Progenitor cell of endocrine pancreas (in vitro differentiated cells): ENCODE data around the gene ADGRA1. TPM values are rescaled to one million over a fixed set of nuclear protein-coding genes. Genes with fewer than 3 reads are reported as not detected.
A peak's percentile ranks its signal among the peaks of the same experiment; 100 is the strongest.

ENCODE experiments used
- DNase-seq: peaks from one replicate; pipeline ENCODE4 v3.0.0; 2021; ENCODE audit warnings: low spot score; ENCODE audit not compliant: unreplicated experiment
- H3K27ac Mint-ChIP-seq: 2 replicates; pipeline ENCODE4 v1.8.0; 2021; ENCODE audit warnings: mild to moderate bottlenecking, moderate library complexity, mixed read lengths
- H3K27me3 Mint-ChIP-seq: 2 replicates; pipeline ENCODE4 v1.8.0; 2021; ENCODE audit warnings: mixed read lengths
- H3K36me3 Mint-ChIP-seq: 2 replicates; pipeline ENCODE4 v1.8.0; 2022; ENCODE audit warnings: mixed read lengths; ENCODE audit not compliant: insufficient read depth
- H3K4me1 Mint-ChIP-seq: 2 replicates; pipeline ENCODE4 v1.8.0; 2021; ENCODE audit warnings: low read depth, mixed read lengths
- H3K4me3 Mint-ChIP-seq: 2 replicates; pipeline ENCODE4 v1.8.0; 2021; ENCODE audit warnings: low read depth, mild to moderate bottlenecking, moderate library complexity, mixed read lengths
- H3K9me3 Mint-ChIP-seq: 2 replicates; pipeline ENCODE4 v1.8.0; 2021; ENCODE audit warnings: low read depth, mixed read lengths
- CTCF ChIP-seq: fragments of 200-600 bp; sonication (generic); IDR thresholded peaks from one replicate; pipeline ENCODE4 v1.5.0; 2021; ENCODE audit warnings: antibody characterized with exemption, mild to moderate bottlenecking; ENCODE audit not compliant: unreplicated experiment
- total RNA-seq: library from RNA; stranded (reverse); gene quantifications from 2 replicates; pipeline ENCODE4 v1.2.1, GENCODE V29; 2021

The ADGRA1 gene
- total RNA-seq, 1 donor from 2014 or later, result 1.2 TPM

GRCh38 chr10:133056001-133056400 lies 31.7 kb upstream of the ADGRA1 start:
- peaks cover 14% of the 10 kb centered on the region for H3K27me3 Mint-ChIP-seq
- no peaks in the 10 kb centered on the region for H3K4me1 Mint-ChIP-seq
- no peak overlapping the region for H3K4me3 Mint-ChIP-seq
- H3K36me3 Mint-ChIP-seq, result no peaks in the 10 kb centered on the region
- no peak for DNase-seq
- H3K9me3 Mint-ChIP-seq, result no peaks in the 10 kb centered on the region
- no peak overlapping the region for H3K27ac Mint-ChIP-seq
- TF ChIP-seq CTCF, result no peak

GRCh38 chr10:133056651-133057178 lies 31.0 kb upstream of the ADGRA1 start:
- H3K4me1 Mint-ChIP-seq, result no peaks in the 10 kb centered on the region
- DNase-seq, result no peak
- H3K27me3 Mint-ChIP-seq, result peaks cover 7% of the 10 kb centered on the region
- no peak overlapping the region for H3K4me3 Mint-ChIP-seq
- no peaks in the 10 kb centered on the region for H3K36me3 Mint-ChIP-seq
- H3K9me3 Mint-ChIP-seq, result no peaks in the 10 kb centered on the region
- TF ChIP-seq CTCF, result no peak
- H3K27ac Mint-ChIP-seq, result no peak overlapping the region

- TF ChIP-seq CTCF, result no peak
- no peak for DNase-seq
- Mint-ChIP-seq H3K27ac (peak overlapping the region; percentile 22), H3K4me3 (no peak overlapping the region), H3K27me3 (peaks cover 7% of the 10 kb centered on the region), H3K4me1 (no peaks in the 10 kb centered on the region), H3K36me3 (no peaks in the 10 kb centered on the region), H3K9me3 (no peaks in the 10 kb centered on the region)
Observed at GRCh38 chr10:133058331-133059092, 29.2 kb upstream of the ADGRA1 start.

GRCh38 chr10:133059093-133059470 lies 28.6 kb upstream of the ADGRA1 start:
- H3K4me1 Mint-ChIP-seq, result no peaks in the 10 kb centered on the region
- H3K27ac Mint-ChIP-seq, result no peak overlapping the region
- no peak for DNase-seq
- H3K27me3 Mint-ChIP-seq, result peaks cover 7% of the 10 kb centered on the region
- H3K9me3 Mint-ChIP-seq, result no peaks in the 10 kb centered on the region
- H3K4me3 Mint-ChIP-seq, result no peak overlapping the region
- no peak for TF ChIP-seq CTCF
- H3K36me3 Mint-ChIP-seq, result no peaks in the 10 kb centered on the region

- Mint-ChIP-seq H3K9me3 (no peaks in the 10 kb centered on the region), H3K36me3 (no peaks in the 10 kb centered on the region), H3K27ac (no peak overlapping the region), H3K4me1 (no peaks in the 10 kb centered on the region), H3K4me3 (no peak overlapping the region), H3K27me3 (peaks cover 7% of the 10 kb centered on the region)
- no peak for TF ChIP-seq CTCF
- DNase-seq, result no peak
Observed at GRCh38 chr10:133059571-133059970, 28.2 kb upstream of the ADGRA1 start.
